HG03558 (cell line): ENCODE results near the gene TMCC2.

Experiments used
- ATAC-seq: cut with Tn5 transposase; IDR thresholded peaks from one replicate; pipeline ENCODE4 v1.9.1; 2021; ENCODE audit warnings: moderate number of reproducible peaks; ENCODE audit not compliant: unreplicated experiment; ENCODE audit errors: extremely low read depth

The TMCC2 gene

GRCh38 chr1:205318231-205318991 lies 90.7 kb downstream of the TMCC2 start:
- ATAC-seq: no peak

GRCh38 chr1:205319081-205320018 lies 91.6 kb downstream of the TMCC2 start:
- ATAC-seq: no peak

GRCh38 chr1:205321162-205321958 lies 93.6 kb downstream of the TMCC2 start, which contains the start of gene NUAK2:
Gene NUAK2, minus strand, starts transcription at chr1:205321745. Its CDS starts 117 bp downstream, at chr1:205321628.
- no peak for ATAC-seq

- ATAC-seq: no peak
Observed at GRCh38 chr1:205321959-205322283, 94.2 kb downstream of the TMCC2 start.
